MG63 (cell line): ENCODE results near the gene CPB1. TPM values are rescaled to one million over a fixed set of nuclear protein-coding genes. Genes with fewer than 3 reads are reported as not detected.

ENCODE experiments used
- DNase-seq: peaks from one replicate; pipeline ENCODE4 v3.0.0-alpha.2; 2020
- H3K27me3 ChIP-seq: fragments of 250-450 bp; sonication (Bioruptor Pico); 2 replicates; pipeline ENCODE4 v1.5.1; 2020; ENCODE audit warnings: mild to moderate bottlenecking, moderate library complexity
- H3K36me3 ChIP-seq: fragments of 250-450 bp; sonication (Bioruptor Pico); 2 replicates; pipeline ENCODE4 v1.5.1; 2020; ENCODE audit warnings: mild to moderate bottlenecking, moderate library complexity
- H3K4me3 ChIP-seq: fragments of 250-450 bp; sonication (Bioruptor Pico); 2 replicates; pipeline ENCODE4 v1.5.1; 2020; ENCODE audit warnings: mild to moderate bottlenecking, moderate library complexity
- H3K9me3 ChIP-seq: fragments of 250-450 bp; sonication (Bioruptor Pico); 2 replicates; pipeline ENCODE4 v1.5.1; 2020; ENCODE audit warnings: mild to moderate bottlenecking, moderate library complexity
- total RNA-seq: library from RNA; depleted of rRNA; stranded (reverse); fragments of >200 nt; shearing (Covaris generic); gene quantifications from 2 replicates; pipeline ENCODE4 v1.2.3, GENCODE V29; 2014; ENCODE audit warnings: low replicate concordance

CPB1 gene
- total RNA-seq, 1 experiment from 2014 or later = not detected

DNA sequence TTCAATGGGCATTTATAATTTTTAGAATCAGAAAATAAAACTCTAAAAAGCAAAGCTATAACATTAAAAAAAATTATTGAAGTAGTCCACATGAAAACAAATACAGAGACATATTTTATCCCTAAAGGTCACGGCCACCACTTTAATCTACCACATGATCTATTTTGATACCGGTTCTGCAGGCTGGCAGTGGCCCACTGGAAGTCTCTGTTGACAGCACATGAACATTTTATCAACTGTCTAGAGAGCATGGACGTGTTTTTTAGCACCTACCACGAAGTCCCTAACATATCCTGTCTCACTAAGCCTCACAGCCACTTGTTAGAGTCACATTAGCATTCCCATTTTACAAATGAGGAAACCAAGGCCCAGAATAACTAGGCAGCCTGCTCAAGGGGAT is 35.7 kb downstream of the CPB1 start:
- no peak overlapping the region for H3K4me3 ChIP-seq
- no peaks in the 10 kb centered on the region for H3K27me3 ChIP-seq
- no peaks in the 10 kb centered on the region for H3K9me3 ChIP-seq
- H3K36me3 ChIP-seq = no peaks in the 10 kb centered on the region
- no peak for DNase-seq

DNA sequence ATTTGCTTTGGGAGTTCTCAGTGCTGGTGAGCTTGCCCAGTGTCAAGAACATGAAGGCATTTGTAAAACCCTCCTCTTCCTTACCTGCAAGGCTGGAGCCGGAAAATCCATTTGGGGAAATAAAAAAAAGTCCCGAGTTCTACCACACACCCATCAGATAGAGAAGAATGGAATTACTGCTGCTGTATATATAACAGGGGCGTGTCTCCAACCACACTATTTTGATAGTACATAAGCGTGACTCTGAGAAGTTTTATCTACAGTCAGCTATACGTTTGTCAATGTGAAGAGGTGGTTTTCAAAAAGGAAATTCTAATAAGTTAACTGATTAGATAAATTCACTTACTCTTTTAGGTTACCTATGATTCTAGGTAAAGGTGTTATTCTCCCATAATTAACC is 36.2 kb downstream of the CPB1 start:
- Histone ChIP-seq H3K4me3 (no peak overlapping the region), H3K27me3 (no peaks in the 10 kb centered on the region), H3K36me3 (no peaks in the 10 kb centered on the region), H3K9me3 (no peaks in the 10 kb centered on the region)
- no peak for DNase-seq

DNA sequence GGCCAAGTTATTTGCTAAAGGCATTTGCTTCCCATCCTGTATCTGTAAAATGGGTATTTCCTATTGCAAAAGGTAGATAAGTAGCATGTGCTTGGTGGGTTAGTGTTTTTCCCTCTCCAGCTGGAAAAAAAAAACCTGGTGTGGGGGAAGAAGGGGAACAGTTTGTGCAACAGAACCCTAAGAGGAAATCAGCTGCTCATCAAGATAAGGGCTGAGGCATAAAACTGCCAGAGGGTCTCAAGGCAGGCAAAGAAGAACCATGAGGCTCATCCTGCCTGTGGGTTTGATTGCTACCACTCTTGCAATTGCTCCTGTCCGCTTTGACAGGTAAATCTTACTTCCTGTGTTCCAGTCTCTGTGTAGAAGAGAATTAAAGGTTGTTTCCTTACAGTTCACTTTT is 37.4 kb downstream of the CPB1 start, which contains the start of gene CPA3:
Gene CPA3 (plus strand): TSS at position 248 of the 400 bp plus-strand sequence. CDS start 12 bp downstream, at position 260.
- DNase-seq = no peak
- no peak within 1 kb of the TSS for H3K4me3 ChIP-seq
- no peaks in the 10 kb centered on the region for H3K27me3 ChIP-seq
- no peaks in the 10 kb centered on the region for H3K36me3 ChIP-seq
- no peaks in the 10 kb centered on the region for H3K9me3 ChIP-seq

DNA sequence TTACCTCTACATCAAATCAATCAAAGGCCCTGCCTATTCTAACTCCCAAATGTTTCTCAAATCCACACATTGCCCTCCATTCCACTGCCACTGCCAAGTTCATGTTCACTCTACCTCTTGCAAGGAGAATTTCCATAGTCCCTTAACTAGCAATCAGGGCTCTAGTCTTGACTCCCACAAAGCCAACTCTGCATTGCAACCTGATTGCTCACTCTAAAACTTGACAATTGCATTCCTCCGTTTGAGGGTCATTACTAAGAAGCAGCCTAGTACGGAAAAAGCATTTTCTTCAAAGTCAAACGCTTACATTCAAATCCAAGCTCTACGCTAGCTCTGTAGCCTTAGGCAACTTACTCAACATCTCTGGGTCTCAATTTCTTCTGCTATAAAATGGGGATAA is 38.6 kb downstream of the CPB1 start:
- no peaks in the 10 kb centered on the region for H3K9me3 ChIP-seq
- H3K4me3 ChIP-seq = no peak overlapping the region
- no peak for DNase-seq
- no peaks in the 10 kb centered on the region for H3K36me3 ChIP-seq
- no peaks in the 10 kb centered on the region for H3K27me3 ChIP-seq

DNA sequence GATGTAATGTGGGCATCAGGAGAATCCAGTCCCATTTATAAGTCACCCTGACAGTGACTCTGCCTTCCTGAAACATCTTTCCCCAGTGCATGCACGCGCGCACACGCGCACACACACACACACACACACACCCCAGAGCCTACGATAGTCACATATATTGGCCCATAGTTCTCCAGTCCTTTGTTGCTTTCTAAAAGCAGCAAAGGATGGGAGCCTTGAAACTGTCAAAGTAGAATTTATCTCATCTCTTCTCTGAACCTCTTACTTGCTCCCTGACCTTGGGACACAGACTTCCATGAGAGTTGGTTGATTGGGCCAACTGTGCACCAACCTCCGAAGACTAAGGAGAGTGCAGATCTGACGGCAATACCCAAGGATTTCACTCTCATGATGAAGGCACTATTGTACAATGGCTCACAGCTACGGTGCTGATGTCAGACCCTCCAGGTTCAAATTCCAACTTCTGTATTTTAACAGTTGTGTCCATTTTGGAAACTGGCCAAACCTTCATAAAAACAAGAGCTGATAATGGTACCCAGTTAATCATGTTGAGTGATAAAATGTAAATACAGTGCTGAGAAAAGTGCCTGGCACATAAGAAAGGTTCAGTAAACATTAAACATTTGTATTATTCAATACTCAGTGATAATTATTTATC is 45.8 kb downstream of the CPB1 start:
- DNase-seq = no peak
- Histone ChIP-seq H3K36me3 (no peaks in the 10 kb centered on the region), H3K9me3 (no peaks in the 10 kb centered on the region), H3K27me3 (no peaks in the 10 kb centered on the region), H3K4me3 (no peak overlapping the region)

DNA sequence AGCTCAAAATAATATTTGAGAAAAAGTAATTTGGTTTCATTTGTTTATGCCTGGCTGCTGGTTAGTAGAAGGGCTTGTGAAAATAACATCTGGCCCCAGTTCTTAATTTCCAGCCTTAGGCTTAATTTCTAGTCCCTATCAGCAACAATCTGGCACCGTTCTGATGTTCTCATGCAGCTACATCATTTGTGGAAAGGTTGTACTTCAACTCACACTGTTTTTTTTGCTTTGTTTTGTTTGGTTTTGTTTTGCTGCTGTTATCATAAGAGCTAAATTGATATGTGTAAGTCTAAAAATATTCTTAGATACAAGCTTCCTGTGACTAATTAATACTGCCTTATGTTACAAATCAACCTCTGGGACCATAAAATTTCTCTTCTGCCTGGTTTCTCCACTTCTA is 46.4 kb downstream of the CPB1 start:
- DNase-seq = no peak

DNA sequence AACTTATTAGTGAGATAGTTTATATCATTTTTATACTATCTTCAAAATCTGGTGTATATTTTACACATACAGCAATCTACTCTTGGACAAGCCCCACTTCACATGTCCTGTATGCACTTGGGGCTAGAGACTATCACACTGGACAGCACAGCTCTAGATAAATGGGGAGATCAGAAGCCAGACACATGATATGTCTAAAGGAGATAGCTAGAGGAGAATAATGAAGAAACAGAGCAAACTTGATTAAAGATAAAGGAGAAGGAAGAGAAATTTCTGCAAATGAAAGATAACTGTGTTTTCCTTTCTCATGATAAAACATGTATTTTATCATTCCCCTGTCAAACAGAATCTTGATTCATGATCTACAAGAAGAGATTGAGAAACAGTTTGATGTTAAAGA is 50.5 kb downstream of the CPB1 start:
- Histone ChIP-seq H3K4me3 (no peak overlapping the region), H3K27me3 (no peaks in the 10 kb centered on the region), H3K9me3 (no peaks in the 10 kb centered on the region), H3K36me3 (no peaks in the 10 kb centered on the region)
- DNase-seq = no peak

More for the DNA sequence above, 46.4 kb downstream of the CPB1 start:
- H3K27me3 ChIP-seq = no peaks in the 10 kb centered on the region
- H3K36me3 ChIP-seq = no peaks in the 10 kb centered on the region
- no peaks in the 10 kb centered on the region for H3K9me3 ChIP-seq
- H3K4me3 ChIP-seq = no peak overlapping the region

DNA sequence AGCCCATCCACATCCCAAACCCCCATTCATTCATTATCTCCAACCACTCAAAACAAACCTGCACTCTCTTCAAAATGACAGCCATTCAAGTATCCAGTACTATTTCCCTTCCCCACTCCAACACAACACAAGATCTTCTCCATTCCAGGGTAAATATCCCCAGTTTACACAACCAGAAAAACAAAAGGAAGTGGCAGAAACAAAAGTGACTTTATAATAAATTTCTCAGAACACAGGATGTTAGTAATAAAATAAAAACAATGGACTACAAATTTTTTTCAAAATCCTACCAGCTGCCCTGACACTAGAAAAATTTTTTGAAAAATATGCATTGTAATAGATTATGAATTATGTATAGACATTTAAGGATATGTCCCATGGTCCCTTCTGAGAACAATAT is 51.6 kb downstream of the CPB1 start:
- H3K27me3 ChIP-seq = no peaks in the 10 kb centered on the region
- H3K4me3 ChIP-seq = no peak overlapping the region
- no peak for DNase-seq
- H3K9me3 ChIP-seq = no peaks in the 10 kb centered on the region
- H3K36me3 ChIP-seq = no peaks in the 10 kb centered on the region

DNA sequence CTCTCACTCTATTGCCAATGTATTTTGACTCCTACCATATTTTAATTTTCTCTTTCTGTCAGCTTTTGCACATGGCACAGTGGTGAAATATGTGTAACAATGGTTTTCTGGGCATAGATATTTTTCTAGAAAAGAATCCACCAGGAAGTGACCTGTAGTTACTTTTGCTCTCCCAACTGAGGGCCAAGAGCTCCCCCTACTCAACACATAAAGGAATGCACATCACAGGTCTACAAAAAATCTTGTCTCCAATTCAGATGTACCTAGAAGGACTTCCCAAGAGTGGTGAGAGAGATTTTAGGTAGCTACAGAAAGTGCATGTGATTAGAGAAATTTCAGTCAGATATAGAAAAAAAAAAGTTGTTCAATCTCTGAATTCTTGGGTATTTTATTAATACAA is 53.1 kb downstream of the CPB1 start:
- Histone ChIP-seq H3K27me3 (no peaks in the 10 kb centered on the region), H3K9me3 (no peaks in the 10 kb centered on the region), H3K36me3 (no peaks in the 10 kb centered on the region), H3K4me3 (no peak overlapping the region)
- no peak for DNase-seq

DNA sequence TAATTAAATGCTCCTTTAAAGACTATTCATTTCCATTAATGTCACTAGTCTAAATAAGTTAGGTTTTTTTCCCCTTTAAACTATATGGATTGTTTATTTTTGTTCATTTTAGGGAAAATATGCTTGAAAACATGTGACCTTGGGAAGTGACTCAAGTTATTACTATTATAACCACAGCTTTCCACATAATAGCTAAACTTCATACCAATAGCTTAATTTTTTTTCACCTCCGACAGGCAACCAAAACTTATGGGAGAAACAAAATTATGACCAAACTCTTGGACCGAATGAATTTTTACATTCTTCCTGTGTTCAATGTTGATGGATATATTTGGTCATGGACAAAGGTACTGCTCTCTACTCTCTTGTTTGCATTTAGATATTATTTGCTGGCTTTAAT is 53.7 kb downstream of the CPB1 start:
- DNase-seq = no peak
- Histone ChIP-seq H3K36me3 (no peaks in the 10 kb centered on the region), H3K9me3 (no peaks in the 10 kb centered on the region), H3K4me3 (no peak overlapping the region), H3K27me3 (no peaks in the 10 kb centered on the region)

DNA sequence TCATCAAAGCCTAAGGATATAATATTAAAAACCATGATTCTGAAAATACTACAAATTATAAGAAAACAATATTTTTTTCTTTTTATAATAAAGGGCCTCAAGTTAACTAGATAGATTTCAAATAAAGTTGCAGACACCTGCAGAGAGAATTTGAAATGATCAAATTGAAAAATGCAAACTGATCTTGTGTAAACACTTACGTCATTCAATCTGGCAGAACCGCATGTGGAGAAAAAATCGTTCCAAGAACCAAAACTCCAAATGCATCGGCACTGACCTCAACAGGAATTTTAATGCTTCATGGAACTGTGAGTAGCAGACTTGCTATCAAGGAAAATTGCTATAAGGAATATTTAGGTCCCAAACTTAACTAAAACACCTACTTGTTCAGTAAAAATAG is 54.7 kb downstream of the CPB1 start:
- H3K9me3 ChIP-seq = no peaks in the 10 kb centered on the region
- no peaks in the 10 kb centered on the region for H3K27me3 ChIP-seq
- no peak overlapping the region for H3K4me3 ChIP-seq
- no peaks in the 10 kb centered on the region for H3K36me3 ChIP-seq
- peak; percentile 62 for DNase-seq

DNA sequence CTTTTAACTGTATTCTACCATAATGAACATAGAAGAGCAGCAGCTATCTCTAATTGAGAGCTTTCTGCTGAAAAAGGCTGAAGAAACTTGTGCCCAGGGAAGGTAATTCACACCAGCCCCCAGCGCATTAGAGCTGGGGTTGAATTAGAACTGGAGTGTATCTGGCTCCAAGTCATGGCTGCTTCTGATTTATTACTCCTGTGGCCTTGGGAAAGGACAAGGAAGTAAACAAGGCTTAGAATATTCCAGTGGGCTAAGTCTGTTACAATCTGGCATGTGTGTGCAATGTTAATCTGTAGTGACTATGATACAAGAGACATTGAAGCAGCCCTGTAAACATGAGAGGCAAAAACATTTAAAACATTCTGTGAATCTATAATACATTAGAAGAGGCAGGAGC is 55.6 kb downstream of the CPB1 start:
- no peaks in the 10 kb centered on the region for H3K9me3 ChIP-seq
- H3K4me3 ChIP-seq = no peak overlapping the region
- no peaks in the 10 kb centered on the region for H3K36me3 ChIP-seq
- DNase-seq = no peak
- H3K27me3 ChIP-seq = no peaks in the 10 kb centered on the region

DNA sequence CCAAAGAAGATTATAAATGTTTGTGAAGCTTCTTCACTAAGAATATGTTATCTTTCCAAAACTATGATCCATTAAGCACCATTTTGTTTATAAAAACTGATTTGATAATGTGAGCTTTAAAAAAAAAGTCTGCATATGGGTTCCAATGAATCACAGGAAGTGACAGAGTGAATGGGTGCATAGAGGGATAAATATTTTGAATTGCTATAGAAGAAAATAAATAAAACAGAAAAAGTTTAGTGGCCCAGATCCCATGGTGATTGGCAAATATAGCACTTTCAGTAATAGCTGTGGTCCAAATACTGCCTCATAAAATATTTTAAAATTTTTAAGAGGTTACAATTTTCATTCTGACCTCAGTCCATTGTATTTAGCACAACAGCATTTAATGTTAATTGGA is 56.6 kb downstream of the CPB1 start:
- no peak for DNase-seq
- no peaks in the 10 kb centered on the region for H3K36me3 ChIP-seq
- no peaks in the 10 kb centered on the region for H3K9me3 ChIP-seq
- H3K4me3 ChIP-seq = no peak overlapping the region
- H3K27me3 ChIP-seq = no peaks in the 10 kb centered on the region

DNA sequence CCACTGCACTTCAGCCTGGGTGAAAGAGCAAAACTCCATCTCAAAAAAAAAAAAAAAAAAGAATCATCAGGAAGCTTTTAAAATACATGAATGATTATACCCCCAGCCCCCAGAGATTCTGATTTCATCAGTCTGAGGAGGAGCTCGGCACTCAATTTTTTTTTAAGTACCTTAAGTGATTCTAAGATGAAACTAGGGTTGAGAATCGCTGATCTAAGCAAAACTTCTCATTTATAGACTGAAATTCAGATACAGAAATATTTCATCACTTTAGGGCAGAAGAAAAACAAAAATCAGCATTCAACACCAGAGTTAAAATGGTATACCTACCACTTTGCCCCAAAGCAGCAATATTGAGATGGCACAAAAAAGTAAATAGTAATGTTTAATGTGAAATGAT is 62.2 kb downstream of the CPB1 start:
- no peak for DNase-seq
- H3K27me3 ChIP-seq = no peaks in the 10 kb centered on the region
- H3K36me3 ChIP-seq = no peaks in the 10 kb centered on the region
- H3K4me3 ChIP-seq = no peak overlapping the region
- peaks cover 15% of the 10 kb centered on the region for H3K9me3 ChIP-seq

DNA sequence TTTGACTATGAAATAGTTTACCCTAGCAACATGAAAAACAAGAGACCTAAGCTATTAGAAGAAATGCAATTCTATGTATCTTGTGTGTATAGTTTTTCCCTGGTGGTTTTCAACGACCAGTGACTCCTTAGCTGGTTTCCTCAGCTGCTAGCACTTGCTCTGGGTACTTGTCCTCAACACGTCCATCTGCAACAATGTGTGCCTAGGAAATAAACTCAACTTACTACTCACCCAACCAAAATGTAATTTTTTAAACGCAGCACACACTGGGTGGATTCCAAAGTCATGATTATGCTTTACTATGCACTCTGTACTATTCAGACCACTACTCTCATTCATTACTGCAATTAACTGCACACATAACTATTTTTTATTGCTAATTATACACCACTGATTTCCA is 68.5 kb downstream of the CPB1 start:
- no peaks in the 10 kb centered on the region for H3K36me3 ChIP-seq
- no peak for DNase-seq
- peaks cover 15% of the 10 kb centered on the region for H3K9me3 ChIP-seq
- H3K27me3 ChIP-seq = no peaks in the 10 kb centered on the region
- no peak overlapping the region for H3K4me3 ChIP-seq

DNA sequence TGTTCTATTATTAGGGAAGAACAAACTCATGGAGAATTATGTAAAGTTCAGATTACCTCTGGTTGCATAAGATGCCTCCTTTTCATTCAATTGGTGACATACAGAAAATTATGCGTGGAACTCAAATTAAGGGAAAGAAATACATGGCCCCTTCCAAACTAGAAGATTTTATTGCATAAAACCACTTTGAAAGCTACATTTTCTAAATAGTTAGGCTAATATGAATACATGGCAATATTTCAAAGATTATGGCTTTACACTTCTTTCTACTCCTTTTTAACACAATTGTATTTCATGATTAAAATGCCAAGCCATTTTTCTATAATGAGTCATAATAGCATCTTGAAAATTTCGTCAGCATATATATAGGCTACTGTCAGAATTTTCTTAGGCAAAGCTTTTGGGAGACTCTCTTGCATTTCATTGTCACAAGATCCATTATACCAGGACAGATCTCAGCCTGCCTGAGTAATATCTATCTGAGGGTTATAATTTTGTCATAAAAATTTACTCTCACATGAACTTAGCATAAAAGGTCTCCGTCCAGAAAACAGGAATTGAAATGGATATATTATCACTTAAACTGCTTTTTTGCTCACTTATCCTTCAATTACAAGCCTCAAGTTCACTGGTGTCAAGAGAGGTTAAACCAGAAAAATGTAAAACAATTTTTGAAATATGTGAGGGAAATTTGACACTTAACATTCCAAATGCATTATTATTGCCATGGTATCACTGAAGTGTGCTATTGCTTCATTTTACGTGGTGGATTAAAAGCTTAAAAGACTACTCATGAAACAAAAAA is 74.6 kb downstream of the CPB1 start:
- no peaks in the 10 kb centered on the region for H3K27me3 ChIP-seq
- no peak for DNase-seq
- H3K4me3 ChIP-seq = no peak overlapping the region
- no peaks in the 10 kb centered on the region for H3K9me3 ChIP-seq
- no peaks in the 10 kb centered on the region for H3K36me3 ChIP-seq

DNA sequence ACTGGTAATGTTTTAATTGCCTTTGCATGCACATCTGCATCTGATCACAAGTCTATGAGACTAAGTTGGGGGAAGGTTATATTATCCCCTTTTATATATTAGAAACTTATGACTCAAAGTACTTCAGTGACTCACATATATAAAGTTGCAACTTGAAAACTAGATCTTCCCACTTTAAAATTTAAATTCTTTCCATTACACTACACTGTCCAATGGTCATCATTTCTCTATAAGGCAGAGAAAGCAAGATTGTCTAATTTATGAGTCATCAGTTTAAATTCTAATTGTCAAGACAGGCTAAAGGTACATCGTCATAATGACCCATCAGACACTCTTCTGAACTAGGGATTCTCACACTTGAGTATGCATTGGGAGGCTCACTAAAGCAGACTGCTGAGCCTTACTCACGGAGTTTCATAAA is 75.4 kb downstream of the CPB1 start:
- H3K9me3 ChIP-seq = no peaks in the 10 kb centered on the region
- no peak overlapping the region for H3K4me3 ChIP-seq
- no peak for DNase-seq
- no peaks in the 10 kb centered on the region for H3K36me3 ChIP-seq
- H3K27me3 ChIP-seq = no peaks in the 10 kb centered on the region

DNA sequence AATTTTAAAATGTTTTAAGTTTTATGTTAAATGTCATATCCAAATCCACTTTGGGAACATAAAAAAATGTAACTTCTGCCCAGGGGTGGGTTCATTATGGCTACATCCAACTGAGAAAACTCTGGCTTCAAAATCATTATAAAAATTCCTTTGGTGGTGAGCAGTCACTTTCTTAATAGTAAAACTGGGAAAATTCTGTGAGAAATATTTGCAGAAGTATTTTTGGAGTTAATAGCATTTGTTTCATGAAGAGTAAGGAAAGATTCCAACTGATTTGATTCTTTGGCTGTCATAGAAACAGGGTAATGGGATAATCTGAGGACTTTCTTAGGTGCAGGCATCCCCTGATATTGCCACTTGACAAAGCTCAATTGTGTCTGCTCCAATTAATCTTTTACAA is 76.3 kb downstream of the CPB1 start:
- H3K27me3 ChIP-seq = no peaks in the 10 kb centered on the region
- no peaks in the 10 kb centered on the region for H3K9me3 ChIP-seq
- H3K36me3 ChIP-seq = no peaks in the 10 kb centered on the region
- no peak overlapping the region for H3K4me3 ChIP-seq
- no peak for DNase-seq
